IMR-90 (cell line): ENCODE data around the gene NACA. TPM values are rescaled to one million over a fixed set of nuclear protein-coding genes. Genes with fewer than 3 reads are reported as not detected.

Source experiments
- ATAC-seq: fragments of 200-7000 bp; cut with Tn5 transposase; 2 replicates; pipeline ENCODE4 v1.9.1; 2020; ENCODE audit warnings: low read depth, mild to moderate bottlenecking, moderate library complexity
- BruUV-seq: library from RNA; stranded (reverse); fragments of 400-500 nt; replicated peaks from 2 replicates; lab custom pipeline; 2021; lab: Mats Ljungman, UMichigan
- CTCF ChIA-PET: fragments of 300-600 bp; formaldehyde crosslinking; extraction: SDS; loops from one replicate; lab custom pipeline; 2021; ENCODE audit warnings: antibody characterized with exemption; lab: Yijun Ruan, JAX
- POLR2A ChIA-PET: fragments of 300-600 bp; sonication (Branson Sonifier 250); formaldehyde crosslinking; loops from one replicate; lab custom pipeline; 2022; ENCODE audit warnings: antibody characterized with exemption; ENCODE audit not compliant: unreplicated experiment; lab: Charles Lee
- DNase-seq: peaks from one replicate; pipeline ENCODE4 v3.0.0; 2013
- H2AFZ ChIP-seq: replicated peaks from 2 replicates; pipeline ENCODE3; 2013; ENCODE audit warnings: low read length, mild to moderate bottlenecking; ENCODE audit not compliant: poor library complexity
- H2AK5ac ChIP-seq: 2 replicates; pipeline ENCODE4 v1.6.1; 2013; ENCODE audit warnings: low read depth, low read length, inconsistent platforms
- H2AK9ac ChIP-seq: replicated peaks from 2 replicates; pipeline ENCODE3; 2013; ENCODE audit warnings: mild to moderate bottlenecking, low read depth, low read length, moderate library complexity; ENCODE audit not compliant: poor library complexity
- H2BK120ac ChIP-seq: 2 replicates; pipeline ENCODE4 v1.6.1; 2013; ENCODE audit warnings: low read depth, low read length, inconsistent platforms
- H2BK15ac ChIP-seq: 3 replicates; pipeline ENCODE4 v1.6.1; 2013; ENCODE audit warnings: low read depth, low read length, inconsistent platforms
- H2BK20ac ChIP-seq: 2 replicates; pipeline ENCODE4 v1.6.1; 2013; ENCODE audit warnings: low read depth, mild to moderate bottlenecking, inconsistent platforms, low read length, moderate library complexity
- H2BK5ac ChIP-seq: 2 replicates; pipeline ENCODE4 v1.6.1; 2013; ENCODE audit warnings: mild to moderate bottlenecking, low read depth, low read length, inconsistent platforms; ENCODE audit not compliant: poor library complexity, severe bottlenecking
- H3K14ac ChIP-seq: replicated peaks from 2 replicates; pipeline ENCODE4 v1.6.1; 2013; ENCODE audit warnings: low read depth, low read length, inconsistent platforms
- H3K18ac ChIP-seq: 2 replicates; pipeline ENCODE4 v1.6.1; 2013; ENCODE audit warnings: low read depth, low read length, control low read depth
- H3K23ac ChIP-seq: 2 replicates; pipeline ENCODE4 v1.6.1; 2013; ENCODE audit warnings: low read depth, low read length, inconsistent platforms
- H3K27ac ChIP-seq: 2 replicates; pipeline ENCODE4 v1.5.1; 2013; ENCODE audit warnings: mild to moderate bottlenecking, control low read depth, low read length; ENCODE audit not compliant: insufficient read depth
- H3K27me3 ChIP-seq: 2 replicates; pipeline ENCODE4 v1.6.1; 2013; ENCODE audit warnings: low read length; ENCODE audit not compliant: control insufficient read depth, insufficient read depth
- H3K36me3 ChIP-seq: 2 replicates; pipeline ENCODE4 v1.6.1; 2013; ENCODE audit warnings: low read length, mixed read lengths; ENCODE audit not compliant: control insufficient read depth, insufficient read depth
- H3K4ac ChIP-seq: 2 replicates; pipeline ENCODE4 v1.6.1; 2013; ENCODE audit warnings: low read depth, low read length, inconsistent platforms
- H3K4me1 ChIP-seq: 2 replicates; pipeline ENCODE4 v1.6.1; 2013; ENCODE audit warnings: low read length, mixed read lengths; ENCODE audit not compliant: control insufficient read depth, insufficient read depth
- H3K4me2 ChIP-seq: 2 replicates; pipeline ENCODE4 v1.6.1; 2013; ENCODE audit warnings: low read depth, mild to moderate bottlenecking, control low read depth, low read length, moderate library complexity
- H3K4me3 ChIP-seq: 2 replicates; pipeline ENCODE4 v1.5.1; 2013; ENCODE audit warnings: low read depth, mild to moderate bottlenecking, control low read depth, low read length, moderate library complexity; ENCODE audit not compliant: insufficient read depth
- H3K56ac ChIP-seq: 2 replicates; pipeline ENCODE4 v1.6.1; 2013; ENCODE audit warnings: low read length, inconsistent platforms; ENCODE audit not compliant: insufficient read depth; ENCODE audit errors: extremely low read depth
- H3K79me1 ChIP-seq, 2 experiments: 2 replicates each; pipeline ENCODE4 v1.6.1; 2013; ENCODE audit warnings: low read length in 2 of 2, inconsistent platforms in 1 of 2, low read depth in 1 of 2
- H3K9ac ChIP-seq: 2 replicates; pipeline ENCODE4 v1.6.1; 2013; ENCODE audit warnings: low read depth, low read length, control low read depth
- H3K9me1 ChIP-seq: 2 replicates; pipeline ENCODE4 v1.6.1; 2013; ENCODE audit warnings: low read length, inconsistent platforms; ENCODE audit not compliant: insufficient read depth
- H3K9me3 ChIP-seq: 2 replicates; pipeline ENCODE4 v1.6.1; 2013; ENCODE audit warnings: low read length; ENCODE audit not compliant: control insufficient read depth, insufficient read depth
- H4K20me1 ChIP-seq: 2 replicates; pipeline ENCODE4 v1.6.1; 2013; ENCODE audit warnings: low read length, inconsistent platforms; ENCODE audit not compliant: insufficient read depth
- H4K5ac ChIP-seq: 2 replicates; pipeline ENCODE4 v1.6.1; 2013; ENCODE audit warnings: mild to moderate bottlenecking, low read depth, low read length, control low read depth
- H4K8ac ChIP-seq, 2 experiments: 2 replicates each; pipeline ENCODE4 v1.6.1; 2013; ENCODE audit warnings: low read depth in 2 of 2, low read length in 2 of 2, control low read depth in 1 of 2, inconsistent platforms in 1 of 2
- H4K91ac ChIP-seq: 2 replicates; pipeline ENCODE4 v1.6.1; 2013; ENCODE audit warnings: low read depth, low read length, inconsistent platforms; ENCODE audit not compliant: insufficient read depth
- CEBPB ChIP-seq: IDR thresholded peaks from 2 replicates; pipeline ENCODE4 v1.6.1; 2012; ENCODE audit warnings: low read depth, low read length, improper control_type of control experiment
- CTCF ChIP-seq: conservative IDR thresholded peaks from 2 replicates; pipeline ENCODE4 v1.5.1; 2012; ENCODE audit warnings: mild to moderate bottlenecking, low read depth, low read length, improper control_type of control experiment
- ELK1 ChIP-seq: fragments of 150-350 bp; IDR thresholded peaks from 2 replicates; pipeline ENCODE4 v1.6.1; 2016; ENCODE audit warnings: low read depth, mild to moderate bottlenecking, low read length, moderate library complexity, borderline replicate concordance
- MAZ ChIP-seq: IDR thresholded peaks from 2 replicates; pipeline ENCODE4 v1.6.1; 2012; ENCODE audit warnings: low read depth, mild to moderate bottlenecking, low read length, improper control_type of control experiment, moderate library complexity, borderline replicate concordance
- RCOR1 ChIP-seq: IDR thresholded peaks from 2 replicates; pipeline ENCODE4 v1.6.1; 2012; ENCODE audit warnings: mild to moderate bottlenecking, low read length, improper control_type of control experiment; ENCODE audit not compliant: insufficient replicate concordance
- SMC3 ChIP-seq: fragments of 150-350 bp; IDR thresholded peaks from 2 replicates; pipeline ENCODE4 v1.6.1; 2016; ENCODE audit warnings: low read depth, mild to moderate bottlenecking, antibody characterized with exemption, low read length, moderate library complexity
- WGBS, 2 experiments: methylation state at CpG; one replicate each; pipeline versions ENCODE4 v1.1.5 to v1.1.7; 2013; ENCODE audit warnings: missing lambda C conversion rate in 2 of 2; ENCODE audit not compliant: insufficient read length in 1 of 2; ENCODE audit errors: extremely low coverage in 2 of 2; 5-methylcytosine and 5-hydroxymethylcytosine counted together
- dilution Hi-C: fragments of 300-500 bp; cut with HindIII; formaldehyde crosslinking; loops from one replicate; pipeline ENCODE4 v1.14.3; 2018; ENCODE audit warnings: low sequenced_read_pairs; ENCODE audit not compliant: unreplicated experiment
- in situ Hi-C: fragments of 300-500 bp; cut with MboI; formaldehyde crosslinking; loops from 3 replicates; pipeline ENCODE4 v1.14.3; 2019; ENCODE audit warnings: low sequenced_read_pairs, inconsistent platforms, mixed read lengths
- intact Hi-C: fragments of 100-400 bp; cut with micrococcal nuclease; formaldehyde crosslinking; loops from 2 replicates; pipeline ENCODE4 v1.10.0; 2022
- polyA plus RNA-seq, 3 experiments: library from polyadenylated mRNA; depleted of rRNA; stranded (reverse); fragments of >200 nt; gene quantifications; 2 replicates each; pipeline ENCODE4 v1.2.3, GENCODE V29; 2012; ENCODE audit warnings: low replicate concordance in 1 of 3
- total RNA-seq: library from RNA; depleted of rRNA; stranded (reverse); fragments of >200 nt; gene quantifications from 2 replicates; pipeline ENCODE4 v1.2.3, GENCODE V29; 2012
- TF ChIP-seq, protein P1 (sequence below): fragments of 150-350 bp; IDR thresholded peaks from 2 replicates; pipeline ENCODE4 v1.6.1; 2017; ENCODE audit warnings: mild to moderate bottlenecking, antibody characterized with exemption, low read length, low read depth

Gene NACA
- total and polyA plus RNA-seq, 2 of the 4 experiments (the other 2 are of a cell fraction) = 662 to 1,223 TPM

GRCh38 chr12:56714431-56714929 lies 10.6 kb downstream of the NACA start:
- no peak overlapping the region for H2BK5ac ChIP-seq
- H2AFZ ChIP-seq = no peak overlapping the region
- H3K27me3 ChIP-seq = no peaks in the 10 kb centered on the region
- POLR2A ChIA-PET = interaction anchor here (0.6 kb wide), 1 partner anchor 21 kb away, joined by 3 read pairs; no protein-coding TSS in a partner anchor
- H3K23ac ChIP-seq = no peak overlapping the region
- H4K5ac ChIP-seq = no peak overlapping the region
- no peak overlapping the region for H2AK5ac ChIP-seq
- H4K91ac ChIP-seq = no peak overlapping the region
- intact Hi-C loops = no loop called here
- H3K14ac ChIP-seq = no peak overlapping the region
- BruUV-seq = no TSS peak
- H2BK20ac ChIP-seq = no peak overlapping the region
- TF ChIP-seq SMC3 = no peak
- TF ChIP-seq CTCF = no peak
- no peak for TF ChIP-seq ELK1
- no peak for TF ChIP-seq RCOR1
- TF ChIP-seq CEBPB = no peak
- TF ChIP-seq MAZ = no peak
- TF ChIP-seq, protein P1, sequence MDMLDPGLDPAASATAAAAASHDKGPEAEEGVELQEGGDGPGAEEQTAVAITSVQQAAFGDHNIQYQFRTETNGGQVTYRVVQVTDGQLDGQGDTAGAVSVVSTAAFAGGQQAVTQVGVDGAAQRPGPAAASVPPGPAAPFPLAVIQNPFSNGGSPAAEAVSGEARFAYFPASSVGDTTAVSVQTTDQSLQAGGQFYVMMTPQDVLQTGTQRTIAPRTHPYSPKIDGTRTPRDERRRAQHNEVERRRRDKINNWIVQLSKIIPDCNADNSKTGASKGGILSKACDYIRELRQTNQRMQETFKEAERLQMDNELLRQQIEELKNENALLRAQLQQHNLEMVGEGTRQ = no peak
- no peak overlapping the region for H3K4ac ChIP-seq
- H3K9me1 ChIP-seq = peaks cover 17% of the 10 kb centered on the region
- H4K8ac ChIP-seq = no peak overlapping the region
- no peak overlapping the region for H3K4me3 ChIP-seq
- 100% methylated on average over 1 of the region's 2 CpGs; no CpG with 5 or more reads in 1 of the 2 experiments for WGBS, 2 experiments
- H3K4me1 ChIP-seq = peaks cover 10% of the 10 kb centered on the region
- H2BK120ac ChIP-seq = no peak overlapping the region
- in situ Hi-C loops = no loop called here
- no peak overlapping the region for H3K4me2 ChIP-seq
- peak; percentile 53 for DNase-seq
- H3K56ac ChIP-seq = no peak overlapping the region
- H3K27ac ChIP-seq = no peak overlapping the region
- H2AK9ac ChIP-seq = no peak overlapping the region
- peaks cover 44% of the 10 kb centered on the region for H3K36me3 ChIP-seq
- no peak overlapping the region for H3K18ac ChIP-seq
- peaks cover 55% of the 10 kb centered on the region for H4K20me1 ChIP-seq
- CTCF ChIA-PET = no interaction called here
- dilution Hi-C loops = no loop called here
- H3K9ac ChIP-seq = no peak overlapping the region
- H3K9me3 ChIP-seq = no peaks in the 10 kb centered on the region
- peaks cover 13 to 51% of the 10 kb centered on the region in 2 experiments; a peak in 3 of 4 replicates for H3K79me1 ChIP-seq
- peak; percentile 38; the same call in 1 of the 2 replicates for ATAC-seq
- H2BK15ac ChIP-seq = no peak overlapping the region
